ENCODE data around the gene RANBP17.

The RANBP17 gene

DNA sequence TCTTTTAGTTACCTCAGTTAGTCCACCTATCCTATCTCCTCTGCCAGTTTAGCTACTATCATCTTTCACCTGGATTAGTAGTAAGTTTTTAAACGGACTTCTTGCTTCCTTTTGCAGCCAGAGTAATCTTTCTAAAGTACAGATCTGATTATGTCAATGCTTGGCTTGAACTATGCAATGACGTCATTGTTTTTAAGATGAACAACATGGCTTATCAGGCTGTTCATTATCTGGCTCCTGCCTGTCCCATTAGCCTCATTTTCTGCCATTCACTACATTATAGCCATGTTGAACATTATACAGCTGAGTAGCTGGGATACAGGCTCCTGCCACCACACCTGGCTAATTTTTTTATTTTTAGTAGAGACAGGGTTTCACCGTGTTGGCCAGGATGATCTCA lies 98.7 kb downstream of the RANBP17 start:
- TF ChIP-seq ESRRG (CRISPR knock-in tag; IDR thresholded peaks at IDR 0.05) (no peak), RARB (CRISPR knock-in tag; IDR thresholded peaks at IDR 0.05) (no peak), ZNF8 (CRISPR knock-in tag; IDR thresholded peaks at IDR 0.05) (no peak), ISL1 (CRISPR knock-in tag; IDR thresholded peaks at IDR 0.05) (peak; percentile 87), GLIS3 (CRISPR knock-in tag; IDR thresholded peaks at IDR 0.05) (peak; percentile 70; the same call in 1 of the 2 replicates), CSDC2 (CRISPR knock-in tag; IDR thresholded peaks at IDR 0.05) (peak; percentile 95), ZNF70 (CRISPR knock-in tag; IDR thresholded peaks at IDR 0.05) (peak; percentile 57; the same call in 1 of the 2 replicates), ZC3H10 (CRISPR knock-in tag; IDR thresholded peaks at IDR 0.05) (no peak), OSR1 (CRISPR knock-in tag; IDR thresholded peaks at IDR 0.05) (no peak), BACH2 (CRISPR knock-in tag; IDR thresholded peaks at IDR 0.05; ENCODE audit: borderline replicate concordance) (peak; percentile 85), ARNTL (CRISPR knock-in tag; IDR thresholded peaks at IDR 0.05; ENCODE audit: borderline replicate concordance, low read depth) (peak; percentile 79; the same call in 1 of the 2 replicates), ZFP3 (CRISPR knock-in tag; IDR thresholded peaks at IDR 0.05) (peak; percentile 87), ZFP30 (CRISPR knock-in tag; IDR thresholded peaks at IDR 0.05) (peak; percentile 60; the same call in 1 of the 2 replicates), TOX (CRISPR knock-in tag; IDR thresholded peaks at IDR 0.05; ENCODE audit: borderline replicate concordance) (no peak), ZNF565 (CRISPR knock-in tag; conservative IDR thresholded peaks at IDR 0.05; ENCODE audit: low read depth) (peak; percentile 92), TCF4 (CRISPR knock-in tag; IDR thresholded peaks at IDR 0.05; ENCODE audit: borderline replicate concordance) (peak; percentile 57; the same call in 1 of the 2 replicates), SNAI2 (CRISPR knock-in tag; IDR thresholded peaks at IDR 0.05) (peak; percentile 97), PPARA (CRISPR knock-in tag; IDR thresholded peaks at IDR 0.05; ENCODE audit: borderline replicate concordance) (peak; percentile 95)
- TF ChIP-seq, protein P1, sequence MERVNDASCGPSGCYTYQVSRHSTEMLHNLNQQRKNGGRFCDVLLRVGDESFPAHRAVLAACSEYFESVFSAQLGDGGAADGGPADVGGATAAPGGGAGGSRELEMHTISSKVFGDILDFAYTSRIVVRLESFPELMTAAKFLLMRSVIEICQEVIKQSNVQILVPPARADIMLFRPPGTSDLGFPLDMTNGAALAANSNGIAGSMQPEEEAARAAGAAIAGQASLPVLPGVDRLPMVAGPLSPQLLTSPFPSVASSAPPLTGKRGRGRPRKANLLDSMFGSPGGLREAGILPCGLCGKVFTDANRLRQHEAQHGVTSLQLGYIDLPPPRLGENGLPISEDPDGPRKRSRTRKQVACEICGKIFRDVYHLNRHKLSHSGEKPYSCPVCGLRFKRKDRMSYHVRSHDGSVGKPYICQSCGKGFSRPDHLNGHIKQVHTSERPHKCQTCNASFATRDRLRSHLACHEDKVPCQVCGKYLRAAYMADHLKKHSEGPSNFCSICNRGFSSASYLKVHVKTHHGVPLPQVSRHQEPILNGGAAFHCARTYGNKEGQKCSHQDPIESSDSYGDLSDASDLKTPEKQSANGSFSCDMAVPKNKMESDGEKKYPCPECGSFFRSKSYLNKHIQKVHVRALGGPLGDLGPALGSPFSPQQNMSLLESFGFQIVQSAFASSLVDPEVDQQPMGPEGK (CRISPR knock-in tag; IDR thresholded peaks at IDR 0.05; ENCODE audit: borderline replicate concordance) = no peak
- TF ChIP-seq, protein P2, sequence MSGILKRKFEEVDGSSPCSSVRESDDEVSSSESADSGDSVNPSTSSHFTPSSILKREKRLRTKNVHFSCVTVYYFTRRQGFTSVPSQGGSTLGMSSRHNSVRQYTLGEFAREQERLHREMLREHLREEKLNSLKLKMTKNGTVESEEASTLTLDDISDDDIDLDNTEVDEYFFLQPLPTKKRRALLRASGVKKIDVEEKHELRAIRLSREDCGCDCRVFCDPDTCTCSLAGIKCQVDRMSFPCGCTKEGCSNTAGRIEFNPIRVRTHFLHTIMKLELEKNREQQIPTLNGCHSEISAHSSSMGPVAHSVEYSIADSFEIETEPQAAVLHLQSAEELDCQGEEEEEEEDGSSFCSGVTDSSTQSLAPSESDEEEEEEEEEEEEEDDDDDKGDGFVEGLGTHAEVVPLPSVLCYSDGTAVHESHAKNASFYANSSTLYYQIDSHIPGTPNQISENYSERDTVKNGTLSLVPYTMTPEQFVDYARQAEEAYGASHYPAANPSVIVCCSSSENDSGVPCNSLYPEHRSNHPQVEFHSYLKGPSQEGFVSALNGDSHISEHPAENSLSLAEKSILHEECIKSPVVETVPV (CRISPR knock-in tag; IDR thresholded peaks at IDR 0.05) = no peak
- TF ChIP-seq, protein P3, sequence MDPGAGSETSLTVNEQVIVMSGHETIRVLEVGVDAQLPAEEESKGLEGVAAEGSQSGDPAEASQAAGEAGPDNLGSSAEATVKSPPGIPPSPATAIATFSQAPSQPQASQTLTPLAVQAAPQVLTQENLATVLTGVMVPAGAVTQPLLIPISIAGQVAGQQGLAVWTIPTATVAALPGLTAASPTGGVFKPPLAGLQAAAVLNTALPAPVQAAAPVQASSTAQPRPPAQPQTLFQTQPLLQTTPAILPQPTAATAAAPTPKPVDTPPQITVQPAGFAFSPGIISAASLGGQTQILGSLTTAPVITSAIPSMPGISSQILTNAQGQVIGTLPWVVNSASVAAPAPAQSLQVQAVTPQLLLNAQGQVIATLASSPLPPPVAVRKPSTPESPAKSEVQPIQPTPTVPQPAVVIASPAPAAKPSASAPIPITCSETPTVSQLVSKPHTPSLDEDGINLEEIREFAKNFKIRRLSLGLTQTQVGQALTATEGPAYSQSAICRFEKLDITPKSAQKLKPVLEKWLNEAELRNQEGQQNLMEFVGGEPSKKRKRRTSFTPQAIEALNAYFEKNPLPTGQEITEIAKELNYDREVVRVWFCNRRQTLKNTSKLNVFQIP (CRISPR knock-in tag; IDR thresholded peaks at IDR 0.05; ENCODE audit: borderline replicate concordance, low read depth) = no peak; the same call in 1 of the 2 replicates
- TF ChIP-seq, protein P4, sequence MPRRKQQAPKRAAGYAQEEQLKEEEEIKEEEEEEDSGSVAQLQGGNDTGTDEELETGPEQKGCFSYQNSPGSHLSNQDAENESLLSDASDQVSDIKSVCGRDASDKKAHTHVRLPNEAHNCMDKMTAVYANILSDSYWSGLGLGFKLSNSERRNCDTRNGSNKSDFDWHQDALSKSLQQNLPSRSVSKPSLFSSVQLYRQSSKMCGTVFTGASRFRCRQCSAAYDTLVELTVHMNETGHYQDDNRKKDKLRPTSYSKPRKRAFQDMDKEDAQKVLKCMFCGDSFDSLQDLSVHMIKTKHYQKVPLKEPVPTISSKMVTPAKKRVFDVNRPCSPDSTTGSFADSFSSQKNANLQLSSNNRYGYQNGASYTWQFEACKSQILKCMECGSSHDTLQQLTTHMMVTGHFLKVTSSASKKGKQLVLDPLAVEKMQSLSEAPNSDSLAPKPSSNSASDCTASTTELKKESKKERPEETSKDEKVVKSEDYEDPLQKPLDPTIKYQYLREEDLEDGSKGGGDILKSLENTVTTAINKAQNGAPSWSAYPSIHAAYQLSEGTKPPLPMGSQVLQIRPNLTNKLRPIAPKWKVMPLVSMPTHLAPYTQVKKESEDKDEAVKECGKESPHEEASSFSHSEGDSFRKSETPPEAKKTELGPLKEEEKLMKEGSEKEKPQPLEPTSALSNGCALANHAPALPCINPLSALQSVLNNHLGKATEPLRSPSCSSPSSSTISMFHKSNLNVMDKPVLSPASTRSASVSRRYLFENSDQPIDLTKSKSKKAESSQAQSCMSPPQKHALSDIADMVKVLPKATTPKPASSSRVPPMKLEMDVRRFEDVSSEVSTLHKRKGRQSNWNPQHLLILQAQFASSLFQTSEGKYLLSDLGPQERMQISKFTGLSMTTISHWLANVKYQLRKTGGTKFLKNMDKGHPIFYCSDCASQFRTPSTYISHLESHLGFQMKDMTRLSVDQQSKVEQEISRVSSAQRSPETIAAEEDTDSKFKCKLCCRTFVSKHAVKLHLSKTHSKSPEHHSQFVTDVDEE (CRISPR knock-in tag; IDR thresholded peaks at IDR 0.05) = peak; percentile 84; the same call in 1 of the 2 replicates
- TF ChIP-seq, protein P5, sequence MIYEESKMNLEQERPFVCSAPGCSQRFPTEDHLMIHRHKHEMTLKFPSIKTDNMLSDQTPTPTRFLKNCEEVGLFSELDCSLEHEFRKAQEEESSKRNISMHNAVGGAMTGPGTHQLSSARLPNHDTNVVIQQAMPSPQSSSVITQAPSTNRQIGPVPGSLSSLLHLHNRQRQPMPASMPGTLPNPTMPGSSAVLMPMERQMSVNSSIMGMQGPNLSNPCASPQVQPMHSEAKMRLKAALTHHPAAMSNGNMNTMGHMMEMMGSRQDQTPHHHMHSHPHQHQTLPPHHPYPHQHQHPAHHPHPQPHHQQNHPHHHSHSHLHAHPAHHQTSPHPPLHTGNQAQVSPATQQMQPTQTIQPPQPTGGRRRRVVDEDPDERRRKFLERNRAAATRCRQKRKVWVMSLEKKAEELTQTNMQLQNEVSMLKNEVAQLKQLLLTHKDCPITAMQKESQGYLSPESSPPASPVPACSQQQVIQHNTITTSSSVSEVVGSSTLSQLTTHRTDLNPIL (CRISPR knock-in tag; IDR thresholded peaks at IDR 0.05; ENCODE audit: low read depth) = peak; percentile 98
- no peak; the same call in 2 of the 3 replicates for ATAC-seq

DNA sequence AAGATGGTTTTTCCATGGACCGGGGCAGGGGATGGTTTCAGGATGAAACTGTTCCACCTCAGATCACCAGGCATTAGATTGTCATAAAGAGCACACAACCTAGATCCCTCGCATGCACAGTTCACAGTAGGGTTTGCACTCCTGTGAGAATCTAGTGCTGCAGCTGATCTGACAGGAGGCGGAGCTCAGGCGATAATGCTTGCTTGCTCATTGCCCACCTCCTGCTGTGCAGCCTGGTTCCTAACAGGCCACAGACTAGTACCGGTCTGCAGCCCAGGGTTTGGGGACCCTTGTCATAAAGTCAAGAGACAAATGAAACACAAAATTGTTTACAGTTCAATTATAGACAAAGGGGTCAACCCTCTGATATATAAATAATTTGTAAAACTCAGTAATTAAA lies 101.7 kb downstream of the RANBP17 start:
- TF ChIP-seq OSR1 (CRISPR knock-in tag; IDR thresholded peaks at IDR 0.05) (no peak), ESRRG (CRISPR knock-in tag; IDR thresholded peaks at IDR 0.05) (no peak), SNAI2 (CRISPR knock-in tag; IDR thresholded peaks at IDR 0.05) (no peak), CSDC2 (CRISPR knock-in tag; IDR thresholded peaks at IDR 0.05) (no peak)
- TF ChIP-seq, protein P3 (CRISPR knock-in tag; IDR thresholded peaks at IDR 0.05; ENCODE audit: borderline replicate concordance, low read depth) = no peak
- ATAC-seq = no peak

All from SK-N-SH treated with all-trans-retinoic acid at 6 μM for 48 hours (cell line).